ENCODE data around the gene CYP4V2. TPM values are rescaled to one million over a fixed set of nuclear protein-coding genes. Genes with fewer than 3 reads are reported as not detected.

Gene CYP4V2
- polyA plus RNA-seq, 1 of the 3 experiments (the other 2 are of a cell fraction): 7.8 TPM

DNA sequence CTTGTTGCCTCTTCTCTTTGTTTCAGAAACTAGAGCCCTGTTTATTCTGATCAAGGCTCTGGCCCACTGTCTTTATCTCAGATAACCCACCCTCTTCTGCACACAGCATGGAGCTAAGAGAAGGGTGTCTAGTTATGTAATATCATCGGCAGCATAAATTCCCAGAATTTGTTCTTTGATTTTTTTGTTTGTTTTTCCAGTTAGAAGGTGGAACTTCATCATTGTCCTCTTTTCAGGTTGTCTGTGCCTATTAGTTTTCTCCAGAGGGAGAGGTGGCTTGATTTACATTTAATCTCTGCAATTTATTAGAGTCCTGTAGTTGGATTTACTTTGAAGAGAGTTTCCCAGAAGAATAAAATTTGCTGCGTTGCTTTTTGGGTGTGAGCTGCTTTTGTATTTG, 59.4 kb downstream of the CYP4V2 start:
- H2AFZ ChIP-seq (ENCODE audit: low read depth): no peak overlapping the region
- no peaks in the 10 kb centered on the region for H3F3A ChIP-seq (replicated peaks; ENCODE audit: insufficient read depth)
- no peak overlapping the region for H3K4me2 ChIP-seq
- no peak for DNase-seq
- H3K79me2 ChIP-seq (ENCODE audit: insufficient read depth): no peaks in the 10 kb centered on the region
- WGBS (ENCODE audit: low lambda C conversion rate): 30% methylated on average over 2 of the region's 2 CpGs
- H3K9me3 ChIP-seq: no peaks in the 10 kb centered on the region
- no peaks in the 10 kb centered on the region for H3K36me3 ChIP-seq (replicated peaks in 1 of 2; ENCODE audit: control insufficient read depth in 1 of 2, insufficient read depth in 2 of 2, low read length in 1 of 2)
- TF ChIP-seq, protein P1, sequence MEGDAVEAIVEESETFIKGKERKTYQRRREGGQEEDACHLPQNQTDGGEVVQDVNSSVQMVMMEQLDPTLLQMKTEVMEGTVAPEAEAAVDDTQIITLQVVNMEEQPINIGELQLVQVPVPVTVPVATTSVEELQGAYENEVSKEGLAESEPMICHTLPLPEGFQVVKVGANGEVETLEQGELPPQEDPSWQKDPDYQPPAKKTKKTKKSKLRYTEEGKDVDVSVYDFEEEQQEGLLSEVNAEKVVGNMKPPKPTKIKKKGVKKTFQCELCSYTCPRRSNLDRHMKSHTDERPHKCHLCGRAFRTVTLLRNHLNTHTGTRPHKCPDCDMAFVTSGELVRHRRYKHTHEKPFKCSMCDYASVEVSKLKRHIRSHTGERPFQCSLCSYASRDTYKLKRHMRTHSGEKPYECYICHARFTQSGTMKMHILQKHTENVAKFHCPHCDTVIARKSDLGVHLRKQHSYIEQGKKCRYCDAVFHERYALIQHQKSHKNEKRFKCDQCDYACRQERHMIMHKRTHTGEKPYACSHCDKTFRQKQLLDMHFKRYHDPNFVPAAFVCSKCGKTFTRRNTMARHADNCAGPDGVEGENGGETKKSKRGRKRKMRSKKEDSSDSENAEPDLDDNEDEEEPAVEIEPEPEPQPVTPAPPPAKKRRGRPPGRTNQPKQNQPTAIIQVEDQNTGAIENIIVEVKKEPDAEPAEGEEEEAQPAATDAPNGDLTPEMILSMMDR (IDR thresholded peaks at IDR 0.05): no peak
- TF ChIP-seq, protein P2, sequence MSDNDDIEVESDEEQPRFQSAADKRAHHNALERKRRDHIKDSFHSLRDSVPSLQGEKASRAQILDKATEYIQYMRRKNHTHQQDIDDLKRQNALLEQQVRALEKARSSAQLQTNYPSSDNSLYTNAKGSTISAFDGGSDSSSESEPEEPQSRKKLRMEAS (IDR thresholded peaks at IDR 0.05; ENCODE audit: low read depth): no peak
- TF ChIP-seq, protein P3, sequence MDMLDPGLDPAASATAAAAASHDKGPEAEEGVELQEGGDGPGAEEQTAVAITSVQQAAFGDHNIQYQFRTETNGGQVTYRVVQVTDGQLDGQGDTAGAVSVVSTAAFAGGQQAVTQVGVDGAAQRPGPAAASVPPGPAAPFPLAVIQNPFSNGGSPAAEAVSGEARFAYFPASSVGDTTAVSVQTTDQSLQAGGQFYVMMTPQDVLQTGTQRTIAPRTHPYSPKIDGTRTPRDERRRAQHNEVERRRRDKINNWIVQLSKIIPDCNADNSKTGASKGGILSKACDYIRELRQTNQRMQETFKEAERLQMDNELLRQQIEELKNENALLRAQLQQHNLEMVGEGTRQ (IDR thresholded peaks at IDR 0.05; ENCODE audit: borderline replicate concordance, low read depth, low read length): no peak
- TF ChIP-seq POLR2AphosphoS5 (IDR thresholded peaks at IDR 0.05; ENCODE audit: low read depth, low read length) (no peak), SIN3A (IDR thresholded peaks at IDR 0.05; ENCODE audit: borderline replicate concordance, low read depth, low read length) (no peak), GABPA (IDR thresholded peaks at IDR 0.05; ENCODE audit: low read depth) (no peak), RFX5 (IDR thresholded peaks at IDR 0.05; ENCODE audit: low read length) (no peak), JUND (IDR thresholded peaks at IDR 0.05) (no peak), EZH2phosphoT487 (IDR thresholded peaks at IDR 0.05; ENCODE audit: borderline replicate concordance, low read depth) (no peak), RCOR1 (IDR thresholded peaks at IDR 0.05; ENCODE audit: low read length) (no peak), FOSL2 (IDR thresholded peaks at IDR 0.05; ENCODE audit: borderline replicate concordance, low read depth) (no peak), NRF1 (IDR thresholded peaks at IDR 0.05; ENCODE audit: low read depth, low read length) (no peak), TCF12 (IDR thresholded peaks at IDR 0.05) (no peak), GATA2 (CRISPR knock-in tag; IDR thresholded peaks at IDR 0.05) (no peak), FOXM1 (IDR thresholded peaks at IDR 0.05; ENCODE audit: low read depth) (no peak), CHD2 (IDR thresholded peaks at IDR 0.05; ENCODE audit: low read length, partially characterized antibody) (no peak), ELF1 (IDR thresholded peaks at IDR 0.05) (no peak)
- TF ChIP-seq, protein P4, sequence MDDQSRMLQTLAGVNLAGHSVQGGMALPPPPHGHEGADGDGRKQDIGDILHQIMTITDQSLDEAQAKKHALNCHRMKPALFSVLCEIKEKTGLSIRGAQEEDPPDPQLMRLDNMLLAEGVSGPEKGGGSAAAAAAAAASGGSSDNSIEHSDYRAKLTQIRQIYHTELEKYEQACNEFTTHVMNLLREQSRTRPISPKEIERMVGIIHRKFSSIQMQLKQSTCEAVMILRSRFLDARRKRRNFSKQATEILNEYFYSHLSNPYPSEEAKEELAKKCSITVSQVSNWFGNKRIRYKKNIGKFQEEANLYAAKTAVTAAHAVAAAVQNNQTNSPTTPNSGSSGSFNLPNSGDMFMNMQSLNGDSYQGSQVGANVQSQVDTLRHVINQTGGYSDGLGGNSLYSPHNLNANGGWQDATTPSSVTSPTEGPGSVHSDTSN (IDR thresholded peaks at IDR 0.05): no peak
- TF ChIP-seq, protein P5, sequence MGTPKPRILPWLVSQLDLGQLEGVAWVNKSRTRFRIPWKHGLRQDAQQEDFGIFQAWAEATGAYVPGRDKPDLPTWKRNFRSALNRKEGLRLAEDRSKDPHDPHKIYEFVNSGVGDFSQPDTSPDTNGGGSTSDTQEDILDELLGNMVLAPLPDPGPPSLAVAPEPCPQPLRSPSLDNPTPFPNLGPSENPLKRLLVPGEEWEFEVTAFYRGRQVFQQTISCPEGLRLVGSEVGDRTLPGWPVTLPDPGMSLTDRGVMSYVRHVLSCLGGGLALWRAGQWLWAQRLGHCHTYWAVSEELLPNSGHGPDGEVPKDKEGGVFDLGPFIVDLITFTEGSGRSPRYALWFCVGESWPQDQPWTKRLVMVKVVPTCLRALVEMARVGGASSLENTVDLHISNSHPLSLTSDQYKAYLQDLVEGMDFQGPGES (IDR thresholded peaks at IDR 0.05; ENCODE audit: low read depth, low read length): no peak
- TF ChIP-seq, protein P6, sequence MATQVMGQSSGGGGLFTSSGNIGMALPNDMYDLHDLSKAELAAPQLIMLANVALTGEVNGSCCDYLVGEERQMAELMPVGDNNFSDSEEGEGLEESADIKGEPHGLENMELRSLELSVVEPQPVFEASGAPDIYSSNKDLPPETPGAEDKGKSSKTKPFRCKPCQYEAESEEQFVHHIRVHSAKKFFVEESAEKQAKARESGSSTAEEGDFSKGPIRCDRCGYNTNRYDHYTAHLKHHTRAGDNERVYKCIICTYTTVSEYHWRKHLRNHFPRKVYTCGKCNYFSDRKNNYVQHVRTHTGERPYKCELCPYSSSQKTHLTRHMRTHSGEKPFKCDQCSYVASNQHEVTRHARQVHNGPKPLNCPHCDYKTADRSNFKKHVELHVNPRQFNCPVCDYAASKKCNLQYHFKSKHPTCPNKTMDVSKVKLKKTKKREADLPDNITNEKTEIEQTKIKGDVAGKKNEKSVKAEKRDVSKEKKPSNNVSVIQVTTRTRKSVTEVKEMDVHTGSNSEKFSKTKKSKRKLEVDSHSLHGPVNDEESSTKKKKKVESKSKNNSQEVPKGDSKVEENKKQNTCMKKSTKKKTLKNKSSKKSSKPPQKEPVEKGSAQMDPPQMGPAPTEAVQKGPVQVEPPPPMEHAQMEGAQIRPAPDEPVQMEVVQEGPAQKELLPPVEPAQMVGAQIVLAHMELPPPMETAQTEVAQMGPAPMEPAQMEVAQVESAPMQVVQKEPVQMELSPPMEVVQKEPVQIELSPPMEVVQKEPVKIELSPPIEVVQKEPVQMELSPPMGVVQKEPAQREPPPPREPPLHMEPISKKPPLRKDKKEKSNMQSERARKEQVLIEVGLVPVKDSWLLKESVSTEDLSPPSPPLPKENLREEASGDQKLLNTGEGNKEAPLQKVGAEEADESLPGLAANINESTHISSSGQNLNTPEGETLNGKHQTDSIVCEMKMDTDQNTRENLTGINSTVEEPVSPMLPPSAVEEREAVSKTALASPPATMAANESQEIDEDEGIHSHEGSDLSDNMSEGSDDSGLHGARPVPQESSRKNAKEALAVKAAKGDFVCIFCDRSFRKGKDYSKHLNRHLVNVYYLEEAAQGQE (IDR thresholded peaks at IDR 0.05; ENCODE audit: low read depth, low read length): no peak
- H3K9me2 ChIP-seq: no peaks in the 10 kb centered on the region
- CTCF ChIA-PET: no interaction called here
- no peak overlapping the region for H3K9ac ChIP-seq
- no peak overlapping the region for H3K4me3 ChIP-seq (ENCODE audit: low read depth in 2 of 2, low read length in 1 of 2)
- H3K4me1 ChIP-seq (ENCODE audit: control insufficient read depth in 1 of 2, insufficient read depth in 2 of 2, low read depth in 1 of 2, low read length in 1 of 2): no peaks in the 10 kb centered on the region
- POLR2A ChIA-PET: no interaction called here
- no peaks in the 10 kb centered on the region for H3K27me3 ChIP-seq (ENCODE audit: insufficient read depth)
- no peak overlapping the region for H3K27ac ChIP-seq (ENCODE audit: low read depth in 2 of 2, low read length in 1 of 2)
- H4K20me1 ChIP-seq (ENCODE audit: insufficient read depth): no peaks in the 10 kb centered on the region

Data from SK-N-SH (cell line).